NCI-H2171 treated with DMSO at 0.1 percent for 48 hours (cell line): ENCODE data around the gene INSC.
A peak's percentile ranks its signal among the peaks of the same experiment; 100 is the strongest.

Experiments
- DNase-seq: peaks from one replicate; lab custom pipeline; 2025; lab: John Stamatoyannopoulos, UW

The INSC gene

DNA sequence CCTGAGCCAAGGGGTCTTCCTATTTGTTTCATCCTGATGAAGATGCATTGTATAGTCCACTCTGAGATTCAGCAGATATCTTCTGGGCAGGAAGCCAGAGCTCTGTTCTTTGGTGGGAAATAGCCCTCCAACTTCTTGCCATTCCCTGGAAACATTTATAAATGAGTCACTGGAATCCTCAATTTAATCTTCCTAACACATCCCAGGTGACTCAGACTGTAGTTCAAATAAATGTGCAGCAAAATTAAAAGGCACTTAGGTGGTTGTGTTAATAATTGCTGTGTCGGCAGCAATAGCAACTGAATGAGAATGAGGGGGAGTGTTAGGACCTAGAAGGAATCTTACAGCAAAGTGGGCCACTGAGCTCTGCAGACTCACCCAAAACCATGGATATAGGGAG lies 108.6 kb downstream of the INSC start:
- DNase-seq, result no peak

DNA sequence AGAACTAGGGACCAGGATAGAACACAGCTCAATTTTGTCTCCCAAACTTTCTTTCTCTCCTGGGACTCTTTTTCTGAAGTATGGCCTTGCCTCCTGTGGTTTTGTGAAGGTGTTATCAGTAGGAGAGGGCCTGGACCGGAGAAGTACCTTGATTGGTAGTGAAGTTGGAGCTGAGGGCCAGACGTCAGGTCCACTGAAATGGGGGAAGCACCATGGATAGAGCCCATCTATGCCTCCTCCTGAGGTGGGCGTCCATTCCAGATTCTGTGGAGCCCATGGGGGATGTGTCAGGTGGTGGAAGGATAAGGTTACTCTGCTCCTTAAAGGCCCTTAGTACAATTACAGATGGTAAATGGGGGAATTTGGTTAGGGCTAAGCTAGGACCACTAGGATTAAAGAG lies 109.7 kb downstream of the INSC start:
- DNase-seq, result no peak

DNA sequence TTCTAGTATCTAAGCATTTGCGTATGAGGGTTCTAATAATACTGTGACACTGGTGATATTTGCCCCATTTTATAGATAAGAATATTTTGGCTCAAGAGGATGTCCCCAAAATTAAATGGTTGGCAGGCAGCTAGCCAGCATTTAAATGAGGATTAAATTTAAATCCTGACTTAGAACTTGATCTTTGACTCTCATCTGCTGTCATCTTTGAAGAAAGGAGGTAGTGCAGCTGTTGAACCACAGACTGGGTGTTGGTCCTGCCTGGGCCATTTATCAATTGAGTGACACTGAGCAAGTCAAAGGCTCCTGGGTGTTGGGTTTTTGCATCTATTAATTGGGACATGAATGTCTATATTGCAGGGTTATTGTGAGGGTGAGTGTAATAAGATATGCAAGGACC lies 112.3 kb downstream of the INSC start:
- no peak for DNase-seq

DNA sequence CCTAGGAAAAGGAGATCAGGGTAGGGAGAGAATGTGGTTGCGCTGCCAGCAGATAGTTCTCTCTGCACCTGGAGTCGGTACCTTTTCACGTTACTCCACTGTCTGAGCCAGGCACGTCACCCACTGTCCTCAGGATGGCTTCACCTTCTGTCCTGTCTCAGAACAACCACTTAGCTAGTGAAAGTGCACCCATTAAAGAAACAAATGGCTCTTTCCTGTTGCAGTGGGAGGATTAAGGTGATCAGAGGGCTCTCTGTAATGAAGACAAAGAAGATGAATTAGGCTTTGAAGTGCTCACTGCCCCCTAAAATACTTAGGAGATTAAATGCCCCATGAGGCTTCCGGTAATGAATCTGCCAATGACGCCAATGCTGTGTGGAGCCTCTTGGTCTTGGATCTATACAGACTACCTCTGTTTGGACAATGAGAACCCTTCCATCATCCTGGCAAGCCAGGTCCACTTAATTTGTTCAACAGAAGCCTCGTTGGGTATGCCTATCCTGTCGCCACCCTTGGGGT lies 113.7 kb downstream of the INSC start:
- DNase-seq, result no peak

DNA sequence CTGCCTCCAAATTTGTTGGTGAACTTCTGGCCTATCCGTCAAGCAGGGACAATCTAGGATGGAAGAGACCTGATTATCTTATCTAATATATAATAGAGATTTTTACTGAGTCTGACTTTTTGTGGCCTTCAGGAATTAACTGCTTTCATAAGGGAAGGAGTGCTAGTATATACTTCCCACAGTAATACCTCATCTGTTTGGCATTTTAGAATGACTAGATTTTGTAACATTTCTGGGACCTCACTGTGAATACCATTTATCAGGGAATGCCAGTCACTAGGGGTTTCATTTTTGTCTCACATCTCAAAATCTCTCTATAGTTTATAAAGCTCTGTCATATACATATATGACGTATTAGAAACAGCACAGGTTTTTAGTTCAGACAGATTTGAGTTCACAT lies 114.3 kb downstream of the INSC start:
- no peak for DNase-seq

DNA sequence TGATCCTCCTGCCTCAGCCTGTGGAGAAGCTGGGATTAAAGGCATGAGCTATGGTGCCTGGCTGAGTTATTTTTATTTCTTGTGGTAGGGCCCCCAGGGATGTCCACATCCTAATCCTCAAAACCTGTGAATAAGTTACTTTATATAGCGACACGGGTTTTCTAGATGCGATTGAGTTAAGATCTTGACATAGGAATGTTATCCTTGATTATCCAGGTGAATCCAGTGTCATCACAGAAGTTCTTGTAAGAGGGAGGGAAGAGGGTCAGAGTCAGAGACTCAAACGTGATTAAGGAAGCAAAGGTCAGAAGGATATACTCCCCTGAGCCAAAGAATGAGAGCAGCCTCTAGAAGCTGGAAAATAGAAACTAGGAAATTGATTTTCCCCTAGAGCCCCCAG lies 117.8 kb downstream of the INSC start:
- DNase-seq, result no peak

DNA sequence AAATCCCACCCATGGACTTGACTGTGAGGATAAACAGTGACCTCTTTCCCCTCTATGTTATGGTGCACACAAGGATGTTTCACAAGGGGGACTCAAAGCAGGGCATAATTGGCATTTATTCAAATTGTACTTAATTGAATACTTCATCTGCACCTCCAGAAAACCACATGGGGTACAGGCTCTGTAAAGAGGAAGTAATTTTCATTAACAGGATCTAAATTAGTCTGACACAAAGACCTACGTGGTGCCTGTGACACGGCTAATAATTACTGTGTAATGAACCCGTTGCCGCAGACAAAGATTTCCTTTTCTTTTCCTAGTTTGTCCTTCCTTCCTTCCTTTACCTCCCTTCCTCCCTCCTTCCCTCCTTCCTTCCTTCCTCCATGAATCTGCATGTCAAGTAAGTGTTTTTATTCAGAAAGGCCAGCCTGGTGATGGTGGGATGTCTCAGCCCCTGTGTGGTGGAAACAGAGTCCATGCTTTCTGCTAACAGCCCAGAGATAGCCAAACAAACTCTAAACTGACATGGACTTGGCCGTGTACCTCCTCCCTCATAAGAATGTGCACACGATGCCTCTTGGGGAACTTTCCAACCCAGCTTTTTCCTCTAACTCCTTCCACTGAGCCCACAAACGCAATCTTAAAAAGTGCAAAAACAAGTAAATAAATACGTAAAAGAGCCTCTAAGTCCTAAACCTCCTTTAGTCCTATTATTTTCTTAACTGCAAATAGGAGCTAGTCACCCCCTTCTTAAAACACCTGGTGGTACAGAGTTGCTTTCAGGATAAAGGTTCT lies 118.8 kb downstream of the INSC start:
- DNase-seq, result no peak

DNA sequence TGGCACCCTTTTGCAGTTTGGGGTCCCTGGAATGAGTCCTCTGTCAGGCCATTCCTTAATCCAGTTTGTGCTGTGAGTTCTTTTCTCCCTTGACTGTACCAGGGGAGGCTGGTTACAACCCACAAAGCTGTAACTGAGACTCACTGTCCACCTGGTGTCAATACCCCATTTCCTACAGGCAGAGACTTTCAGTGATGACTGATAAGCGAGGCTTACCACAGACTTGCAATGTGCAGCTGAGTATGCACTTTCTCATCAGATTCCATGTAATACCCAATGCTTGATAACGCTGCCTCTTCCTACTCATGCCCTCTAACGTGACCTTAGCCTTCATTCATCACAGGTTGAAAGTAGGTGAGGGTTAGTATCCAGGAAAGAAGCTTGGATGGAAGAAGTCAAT lies 120.1 kb downstream of the INSC start:
- DNase-seq, result no peak

DNA sequence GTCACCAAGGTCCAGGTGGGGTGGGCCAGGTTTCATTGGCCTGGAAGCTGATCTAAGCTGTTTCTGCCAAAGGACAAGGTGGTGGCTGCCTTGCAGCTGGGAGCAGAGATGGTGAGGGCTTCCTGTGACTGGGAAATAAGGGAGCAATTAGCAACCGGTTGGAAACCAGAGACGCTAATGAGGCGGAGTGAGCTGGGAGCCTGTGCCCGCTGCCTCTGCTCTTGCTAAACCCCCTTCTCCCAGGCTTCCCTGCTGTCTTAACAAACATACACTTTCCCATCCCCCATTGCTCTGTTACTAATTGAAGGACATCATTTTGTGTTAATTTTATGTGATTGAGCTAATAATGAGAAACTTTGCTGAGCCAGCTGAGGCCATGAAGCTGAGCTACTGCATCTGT lies 121.8 kb downstream of the INSC start:
- no peak for DNase-seq

DNA sequence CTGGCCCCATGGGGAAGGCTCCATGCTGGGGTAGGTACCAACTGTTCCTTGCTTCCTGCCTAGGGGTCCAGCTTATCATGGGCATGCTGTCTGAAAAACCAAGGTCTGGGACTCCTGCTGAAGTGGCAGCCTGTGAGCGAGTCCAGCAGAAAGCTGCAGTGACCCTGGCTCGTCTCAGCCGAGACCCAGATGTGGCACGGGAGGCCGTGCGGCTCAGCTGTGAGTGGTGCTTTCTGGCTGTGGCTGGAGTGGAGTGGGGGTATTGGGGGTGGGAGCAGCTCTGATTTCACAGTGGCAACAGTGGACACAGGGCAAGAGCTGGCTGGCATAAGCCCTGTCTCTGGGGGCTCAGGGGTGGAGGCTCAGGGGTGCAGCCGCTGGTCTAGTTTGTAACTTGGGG lies 124.1 kb downstream of the INSC start:
- DNase-seq, result no peak

DNA sequence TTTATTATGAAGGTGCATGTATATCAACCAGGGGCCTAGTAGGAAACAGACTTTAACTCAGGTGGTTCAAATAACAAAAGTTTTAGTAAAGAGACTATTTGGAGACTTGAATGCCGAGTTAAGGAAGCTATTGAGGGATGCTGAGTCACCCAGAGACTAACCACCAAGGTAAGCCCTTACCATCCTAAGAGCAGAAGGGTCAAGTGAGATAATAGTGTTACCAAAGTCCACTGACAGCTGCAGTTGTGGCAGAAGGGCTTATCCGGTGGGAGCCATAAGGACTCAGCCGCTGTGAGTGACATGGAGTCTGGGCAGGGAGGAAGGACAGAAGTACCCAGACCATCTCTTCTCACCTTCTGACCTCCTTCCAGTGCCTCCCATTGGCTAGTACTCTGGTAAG lies 134.0 kb downstream of the INSC start:
- no peak for DNase-seq

DNA sequence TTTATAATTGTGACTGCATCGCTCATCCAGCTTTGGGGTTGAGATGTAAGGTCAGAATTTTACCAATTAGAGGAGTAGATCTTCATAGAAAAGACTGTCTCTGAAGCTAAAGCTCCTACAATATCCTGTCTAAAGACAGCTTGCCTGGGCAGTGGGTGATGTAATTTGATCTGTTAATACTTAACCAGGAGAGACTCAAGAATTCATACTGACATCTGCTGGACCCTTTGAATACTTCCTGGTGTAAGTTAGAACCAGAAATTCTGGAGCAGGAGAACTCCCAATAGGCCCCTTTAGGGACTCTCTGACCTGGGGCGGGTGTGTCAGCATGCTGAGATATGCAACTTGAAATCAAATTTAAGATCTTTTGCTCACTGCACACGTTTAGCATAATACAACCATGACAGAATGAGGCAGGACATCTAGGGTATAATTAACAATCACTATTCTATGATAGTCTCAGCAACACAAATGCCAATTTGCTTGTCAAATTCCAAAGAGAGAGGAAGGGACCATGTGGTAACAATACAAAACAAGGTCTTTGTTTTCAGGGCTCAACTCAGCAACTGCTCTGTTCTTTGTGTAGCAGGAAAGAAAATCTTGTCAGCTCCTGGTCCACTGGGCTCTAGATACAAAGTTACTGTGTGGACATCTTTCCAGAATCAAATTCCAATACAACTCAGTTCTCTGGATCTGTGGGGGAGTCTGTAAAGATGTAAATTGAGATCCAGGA lies 143.9 kb downstream of the INSC start:
- DNase-seq, result peak; percentile 14

DNA sequence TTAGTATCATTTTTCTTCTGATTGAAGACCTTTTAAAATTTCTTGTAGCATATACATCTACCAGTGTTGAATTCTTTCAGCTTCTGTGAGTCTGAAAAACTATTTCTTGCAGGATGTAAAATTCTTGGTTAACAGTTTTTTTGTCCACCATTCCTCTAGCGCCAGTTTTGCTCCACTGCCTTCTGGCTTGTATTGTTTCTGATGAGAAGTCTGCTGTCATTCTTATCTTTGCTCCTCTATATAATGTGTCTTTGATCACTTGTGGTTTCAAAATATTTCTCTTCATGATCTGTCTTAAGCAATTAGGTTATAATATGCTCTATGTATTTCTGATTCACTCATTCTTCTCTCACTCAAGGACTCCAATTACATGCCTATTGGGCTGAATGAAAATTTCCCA lies 152.3 kb downstream of the INSC start:
- no peak for DNase-seq

DNA sequence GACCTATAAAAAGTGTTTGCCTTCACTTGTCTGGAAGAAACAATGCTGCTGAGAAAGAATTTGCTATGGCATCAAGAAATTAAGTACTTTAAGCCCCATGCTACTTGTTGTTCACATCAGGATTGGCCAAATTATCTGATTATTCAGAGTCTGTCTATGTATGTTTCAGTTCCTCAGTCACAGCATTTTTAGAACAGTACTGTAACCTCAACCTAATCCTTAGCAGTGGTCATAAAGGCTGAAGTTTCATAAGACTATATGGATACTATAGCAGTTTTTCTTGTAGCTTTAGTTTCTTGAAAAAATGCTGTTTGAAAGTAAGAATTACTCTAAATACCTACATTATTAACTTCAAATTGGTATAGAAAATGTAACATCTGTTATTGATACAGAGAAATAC lies 153.9 kb downstream of the INSC start:
- no peak for DNase-seq

DNA sequence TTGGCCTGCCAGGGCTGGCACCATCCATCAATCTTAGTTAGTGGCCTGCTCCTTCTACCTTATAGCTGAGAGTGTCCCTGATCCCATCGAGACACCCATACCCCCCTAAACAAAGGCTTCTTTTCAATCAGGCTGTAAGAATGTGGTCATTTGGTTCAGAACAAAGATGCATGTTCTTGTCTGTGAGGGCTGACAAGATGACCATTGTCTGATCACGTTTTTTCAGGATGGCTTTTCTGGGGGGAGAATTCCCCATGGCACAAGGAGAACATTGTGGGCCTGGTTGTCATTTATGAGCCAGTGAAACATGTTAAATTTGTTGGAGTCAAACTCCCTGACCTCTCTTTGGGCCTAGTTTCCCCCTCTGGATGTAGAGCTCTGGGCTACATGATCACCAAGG lies 160.4 kb downstream of the INSC start:
- DNase-seq, result no peak

DNA sequence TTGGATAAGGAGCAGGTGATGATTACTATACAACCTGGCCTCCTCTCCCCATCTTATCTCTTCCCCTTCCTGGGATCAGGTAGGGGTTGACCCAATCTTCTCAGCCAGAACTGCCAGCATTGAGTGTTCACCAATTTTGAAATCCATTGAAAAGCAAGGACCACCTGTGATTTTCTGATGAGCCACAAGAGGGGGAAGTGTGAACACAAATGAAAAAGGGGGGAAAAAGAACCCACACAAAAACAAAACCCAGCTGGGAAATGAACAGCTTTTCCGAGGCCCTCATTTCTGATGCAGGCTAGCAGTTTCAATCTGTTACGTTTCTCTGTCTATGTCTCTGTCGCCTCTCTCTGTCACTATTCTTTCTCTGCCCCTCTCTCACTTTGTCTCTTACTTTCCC lies 161.9 kb downstream of the INSC start:
- no peak for DNase-seq

DNA sequence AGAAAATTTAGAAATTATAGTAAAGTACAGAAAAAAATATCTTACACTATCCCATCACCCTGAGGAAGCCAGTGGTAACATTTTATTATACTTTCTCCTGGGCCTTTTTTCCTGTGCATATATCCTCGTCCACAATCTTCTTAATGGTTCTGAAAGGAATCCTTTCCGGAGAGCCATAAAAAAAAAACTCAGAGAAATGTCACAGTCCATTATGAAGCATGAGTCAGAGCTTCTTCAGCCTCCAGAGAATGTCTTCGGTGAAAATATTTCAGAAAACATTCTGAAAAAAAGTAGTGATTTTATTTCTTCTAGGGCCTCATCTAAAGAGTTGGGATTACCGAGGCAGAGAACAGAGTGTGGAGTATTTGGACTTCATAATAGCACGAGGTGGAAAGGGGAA lies 163.4 kb downstream of the INSC start:
- no peak for DNase-seq

DNA sequence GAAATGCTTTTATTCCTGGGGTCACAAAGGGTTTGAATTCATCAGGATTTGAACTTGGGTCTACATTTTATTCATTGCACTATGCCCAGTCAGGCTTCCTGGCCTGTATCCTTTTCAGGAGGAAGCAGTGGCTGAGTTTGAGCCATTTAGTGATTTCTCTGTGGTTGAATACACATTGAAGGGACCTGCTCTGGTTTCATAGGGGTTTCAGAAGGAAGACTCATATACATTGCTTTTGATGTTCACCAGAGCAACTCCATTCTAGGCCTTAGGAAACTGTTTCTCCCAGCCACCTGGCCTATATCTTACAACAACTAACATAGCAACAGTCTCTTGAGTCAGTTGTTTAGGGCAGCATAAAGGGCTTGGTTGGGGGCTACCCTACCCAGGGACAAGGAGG lies 165.7 kb downstream of the INSC start:
- DNase-seq, result no peak

DNA sequence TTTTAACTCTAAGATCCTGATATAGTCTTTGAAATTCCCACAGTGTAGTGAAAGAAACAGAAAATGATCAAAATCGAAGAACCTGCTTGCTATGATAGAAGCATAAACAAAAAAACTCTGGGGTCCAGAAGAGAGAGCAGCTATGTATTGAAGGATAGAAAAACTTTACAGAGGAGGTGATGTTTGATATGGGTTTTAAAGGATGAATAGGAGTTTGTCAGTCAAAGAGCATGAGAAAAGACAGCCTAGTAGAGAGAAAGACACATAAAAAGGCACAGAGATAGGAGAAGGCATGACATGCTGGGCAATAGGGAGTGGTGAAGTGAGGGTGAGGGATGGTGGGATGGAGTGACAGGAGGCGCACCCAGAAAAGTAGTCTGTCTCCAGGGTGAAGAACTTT lies 168.0 kb downstream of the INSC start:
- no peak for DNase-seq

DNA sequence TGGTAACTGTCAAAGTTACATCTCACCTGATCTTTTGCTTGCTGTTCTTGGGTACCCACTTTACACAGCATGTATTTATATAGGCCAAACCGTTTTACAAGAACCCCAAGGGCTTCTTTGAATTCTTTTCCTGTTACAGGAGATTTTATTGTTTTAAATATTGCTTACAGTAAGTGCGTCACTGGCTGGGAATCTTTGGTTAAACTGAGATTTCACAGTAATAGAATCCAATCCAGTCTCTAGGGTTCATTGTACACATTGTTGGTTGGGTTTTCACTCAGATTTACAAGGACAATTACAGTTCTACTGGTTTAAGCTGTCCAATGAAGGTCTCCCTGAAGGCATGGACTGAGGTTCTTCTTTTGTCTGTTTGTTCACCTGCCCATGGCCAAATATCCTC lies 171.7 kb downstream of the INSC start:
- DNase-seq, result no peak

DNA sequence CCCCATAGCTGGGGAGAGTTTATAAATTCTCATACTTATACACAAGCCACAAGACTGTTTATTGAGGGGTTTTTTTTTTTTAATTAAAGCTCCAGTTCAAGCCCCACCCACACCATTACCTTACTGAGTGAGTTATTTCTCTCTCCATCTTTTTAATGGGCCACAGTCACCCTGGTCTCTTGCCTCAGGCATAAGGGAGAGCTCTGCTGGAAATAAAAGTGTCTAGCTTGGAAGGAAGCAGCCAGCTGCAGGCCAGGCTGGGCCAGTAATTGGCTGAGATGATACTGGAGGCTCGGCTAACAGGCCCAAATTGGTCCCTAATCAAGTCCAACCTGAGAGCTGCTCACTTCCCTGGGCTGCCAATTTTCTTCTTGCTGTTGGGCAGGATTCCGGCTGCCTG lies 174.1 kb downstream of the INSC start:
- no peak for DNase-seq

DNA sequence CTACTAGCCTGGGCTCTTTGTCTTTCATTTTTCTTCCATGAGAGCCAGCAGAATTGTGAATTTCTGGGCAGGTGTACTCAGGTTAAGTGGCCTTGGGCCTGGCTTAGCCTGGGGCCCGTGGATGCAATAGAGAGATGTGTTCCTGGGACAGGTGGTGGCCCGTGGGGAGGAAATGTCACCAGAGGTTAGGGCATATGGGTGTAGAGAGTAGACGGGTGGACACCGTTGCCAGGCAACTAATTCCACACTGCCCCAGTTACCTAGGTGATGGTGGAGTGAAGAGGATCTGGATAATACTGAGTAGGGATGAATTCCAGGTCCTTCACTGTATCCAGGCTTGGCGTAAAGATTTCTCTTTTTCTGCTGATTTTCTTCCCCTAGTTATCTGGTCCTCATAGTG lies 175.0 kb downstream of the INSC start:
- DNase-seq, result no peak

DNA sequence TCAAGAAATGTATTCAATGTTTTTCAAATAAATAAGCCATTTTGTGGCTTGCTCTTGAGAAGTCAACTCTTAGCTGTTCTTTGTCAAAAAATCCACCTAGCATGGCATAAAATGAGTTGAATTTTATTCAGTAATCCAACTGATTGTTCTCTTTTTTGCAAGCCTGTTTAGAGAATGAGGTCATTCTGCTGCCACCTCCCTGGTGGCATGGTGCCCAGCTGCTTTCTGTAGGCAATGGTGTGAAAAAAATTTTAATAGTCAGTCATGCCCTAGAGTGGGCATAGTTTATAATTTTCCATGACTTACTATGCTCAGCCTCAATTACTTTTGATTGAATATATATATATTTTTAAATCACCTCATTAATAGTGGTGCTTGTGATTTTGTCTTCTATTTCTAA lies 177.2 kb downstream of the INSC start:
- DNase-seq, result no peak
